CD4-positive, alpha-beta T cell treated with Interleukin-4 for 1 hour (primary cell): ENCODE results near the gene TAS1R3.

Source experiments
- DNase-seq, 2 donors: peaks; one replicate each; pipeline ENCODE4 v3.0.0-alpha.2; 2020 to 2022

Gene TAS1R3

GRCh38 chr1:1371746-1372711, 40.9 kb downstream of the TAS1R3 start:
- peak; percentile 70 to 76 for DNase-seq

GRCh38 chr1:1373051-1373814, 42.2 kb downstream of the TAS1R3 start:
- no peak for DNase-seq

- no peak for DNase-seq
Measured at GRCh38 chr1:1373815-1374588, 42.9 kb downstream of the TAS1R3 start.

- DNase-seq = no peak
Measured at GRCh38 chr1:1374589-1374928, 43.5 kb downstream of the TAS1R3 start.

- DNase-seq = peak; percentile 99
Measured at GRCh38 chr1:1374929-1375662, 44.0 kb downstream of the TAS1R3 start, which contains the start of gene AURKAIP1. AURKAIP1 (minus strand) TSS chr1:1375207; CDS start chr1:1374756, 451 bp downstream.

- DNase-seq = no peak
Measured at GRCh38 chr1:1376551-1377226, 45.6 kb downstream of the TAS1R3 start.

GRCh38 chr1:1377540-1378205, 46.6 kb downstream of the TAS1R3 start:
- DNase-seq = no peak

GRCh38 chr1:1380860-1381259, 49.8 kb downstream of the TAS1R3 start:
- no peak for DNase-seq

- no peak for DNase-seq
Measured at GRCh38 chr1:1381294-1381693, 50.2 kb downstream of the TAS1R3 start.
